Liver (tissue), 9 donors: ENCODE data around the gene BPIFA3. TPM values are rescaled to one million over a fixed set of nuclear protein-coding genes. Genes with fewer than 3 reads are reported as not detected.

Experiments used
- DNase-seq: peaks from one replicate; pipeline ENCODE4 v3.0.0-alpha.2; 2017; ENCODE audit warnings: low spot score
- H3K27ac ChIP-seq, 2 donors: one replicate each; pipeline ENCODE4 v1.7.0; 2013; ENCODE audit warnings: inconsistent platforms in 2 of 2, low read length in 2 of 2, control low read depth in 1 of 2, low read depth in 1 of 2, mild to moderate bottlenecking in 1 of 2
- H3K27me3 ChIP-seq, 4 donors: one replicate each; pipeline versions ENCODE4 v1.6.1 to v1.7.0; 2013; ENCODE audit warnings: low read length in 3 of 4, inconsistent platforms in 1 of 4, mild to moderate bottlenecking in 1 of 4, moderate library complexity in 1 of 4; ENCODE audit not compliant: control insufficient read depth in 4 of 4, insufficient read depth in 4 of 4
- H3K36me3 ChIP-seq, 4 donors: one replicate each; pipeline versions ENCODE4 v1.6.1 to v1.7.0; 2013; ENCODE audit warnings: low read length in 3 of 4, mild to moderate bottlenecking in 3 of 4, low read depth in 1 of 4, moderate library complexity in 1 of 4; ENCODE audit not compliant: control insufficient read depth in 4 of 4, insufficient read depth in 3 of 4
- H3K4me1 ChIP-seq, 4 donors: one replicate each; pipeline versions ENCODE4 v1.6.1 to v1.7.0; 2013; ENCODE audit warnings: low read length in 3 of 4, mild to moderate bottlenecking in 3 of 4, moderate library complexity in 1 of 4; ENCODE audit not compliant: control insufficient read depth in 4 of 4, insufficient read depth in 4 of 4
- H3K4me3 ChIP-seq, 3 donors: one replicate each; pipeline versions ENCODE4 v1.6.1 to v1.7.0; 2013; ENCODE audit warnings: low read length in 3 of 3, control low read depth in 1 of 3, low read depth in 1 of 3, mild to moderate bottlenecking in 1 of 3
- H3K9ac ChIP-seq, 2 donors: one replicate each; pipeline ENCODE4 v1.7.0; 2013; ENCODE audit warnings: low read length in 2 of 2, mild to moderate bottlenecking in 2 of 2, moderate library complexity in 2 of 2, control low read depth in 1 of 2, low read depth in 1 of 2
- H3K9me3 ChIP-seq, 4 donors: one replicate each; pipeline versions ENCODE4 v1.6.1 to v1.7.0; 2013; ENCODE audit warnings: low read length in 3 of 4; ENCODE audit not compliant: control insufficient read depth in 4 of 4
- CTCF ChIP-seq: fragments of 150-350 bp; IDR thresholded peaks from 2 replicates; pipeline ENCODE4 v1.5.1; 2017; ENCODE audit warnings: improper control_type of control experiment, low read depth, low read length; ENCODE audit not compliant: missing input control
- EGR1 ChIP-seq, 2 donors: IDR thresholded peaks; 2 replicates each; pipeline ENCODE4 v1.6.1; 2016 to 2018; ENCODE audit warnings: antibody characterized with exemption in 2 of 2, low read depth in 2 of 2
- FOXA1 ChIP-seq: IDR thresholded peaks from 2 replicates; pipeline ENCODE4 v1.6.1; 2016; ENCODE audit warnings: antibody characterized with exemption
- FOXA2 ChIP-seq: IDR thresholded peaks from 2 replicates; pipeline ENCODE4 v1.6.1; 2016; ENCODE audit warnings: antibody characterized with exemption
- GABPA ChIP-seq, 2 donors: IDR thresholded peaks in 1 of 2; conservative IDR thresholded peaks in 1 of 2; 2 replicates each; pipeline ENCODE4 v1.6.1; 2016; ENCODE audit warnings: antibody characterized with exemption in 2 of 2, mild to moderate bottlenecking in 1 of 2, moderate library complexity in 1 of 2
- HNF4A ChIP-seq, 2 donors: conservative IDR thresholded peaks; 2 replicates each; pipeline ENCODE4 v1.6.1; 2016; ENCODE audit warnings: antibody characterized with exemption in 2 of 2, mild to moderate bottlenecking in 2 of 2
- HNF4G ChIP-seq: IDR thresholded peaks from 2 replicates; pipeline ENCODE4 v1.6.1; 2016; ENCODE audit warnings: antibody characterized with exemption
- JUND ChIP-seq, 2 donors: IDR thresholded peaks; 2 replicates each; pipeline ENCODE4 v1.6.1; 2016; ENCODE audit warnings: antibody characterized with exemption in 2 of 2
- MAX ChIP-seq: IDR thresholded peaks from 2 replicates; pipeline ENCODE4 v1.6.1; 2016; ENCODE audit warnings: antibody characterized with exemption
- NR2F2 ChIP-seq: IDR thresholded peaks from 2 replicates; pipeline ENCODE4 v1.6.1; 2016; ENCODE audit warnings: antibody characterized with exemption
- RAD21 ChIP-seq, 2 donors: IDR thresholded peaks; 2 replicates each; pipeline ENCODE4 v1.6.1; 2016; ENCODE audit warnings: antibody characterized with exemption in 2 of 2, mild to moderate bottlenecking in 2 of 2
- REST ChIP-seq: IDR thresholded peaks from 2 replicates; pipeline ENCODE4 v1.6.1; 2016; ENCODE audit warnings: antibody characterized with exemption, mild to moderate bottlenecking
- RXRA ChIP-seq, 2 donors: IDR thresholded peaks; 2 replicates each; pipeline ENCODE4 v1.6.1; 2017 to 2018; ENCODE audit warnings: antibody characterized with exemption in 2 of 2, mild to moderate bottlenecking in 1 of 2
- SP1 ChIP-seq: IDR thresholded peaks from 2 replicates; pipeline ENCODE4 v1.6.1; 2018; ENCODE audit warnings: antibody characterized with exemption, mild to moderate bottlenecking
- TAF1 ChIP-seq: conservative IDR thresholded peaks from 2 replicates; pipeline ENCODE4 v1.6.1; 2016; ENCODE audit warnings: antibody characterized with exemption, mild to moderate bottlenecking
- YY1 ChIP-seq: IDR thresholded peaks from 2 replicates; pipeline ENCODE4 v1.6.1; 2016; ENCODE audit warnings: antibody characterized with exemption, mild to moderate bottlenecking
- WGBS: extraction: QIAGEN DNeasy Blood & Tissue Kit; methylation state at CpG from one replicate; pipeline ENCODE4 v1.1.7; 2013; 5-methylcytosine and 5-hydroxymethylcytosine counted together
- polyA plus RNA-seq, 2 donors: library from polyadenylated mRNA; stranded (reverse) in 1 of 2; unstranded in 1 of 2; fragments of 200-250 nt in 1 of 2; fragments of >200 nt in 1 of 2; fragmentation: Nextera tagmentation in 1 of 2; extraction: Ambion mirVana in 1 of 2; gene quantifications; one replicate each; pipeline versions ENCODE4 v1.2.1 to v1.2.3, GENCODE V29; 2013 to 2015
- total RNA-seq, 2 donors: library from RNA; depleted of rRNA; stranded (reverse); fragments of >200 nt; gene quantifications; one replicate each; pipeline ENCODE4 v1.2.3, GENCODE V29; 2014
- donor health status: healthy.
- donor health status: healthy.
- donor health status: healthy.
- donor health status: healthy.
- donor health status: healthy.

BPIFA3 gene
- total and polyA plus RNA-seq, 4 donors: not detected

- no peaks in the 10 kb centered on the region for H3K9me3 ChIP-seq
- peaks cover 0 to 2% (median 0%) of the 10 kb centered on the region in 4 donors for H3K27me3 ChIP-seq
- no peak for DNase-seq
- no peak for TF ChIP-seq GABPA (IDR thresholded peaks at IDR 0.05 in 1 of 2, conservative IDR thresholded peaks at IDR 0.05 in 1 of 2)
- no peak for TF ChIP-seq NR2F2
- TF ChIP-seq RXRA (IDR thresholded peaks at IDR 0.05): no peak
- no peak for TF ChIP-seq MAX
- TF ChIP-seq HNF4A (conservative IDR thresholded peaks at IDR 0.05): no peak
- no peak for TF ChIP-seq HNF4G
- no peak overlapping the region for H3K4me3 ChIP-seq
- H3K36me3 ChIP-seq: no peaks in the 10 kb centered on the region
- H3K9ac ChIP-seq: no peak overlapping the region
- 66% methylated on average over 7 of the region's 7 CpGs for WGBS
- H3K27ac ChIP-seq: no peak overlapping the region
- H3K4me1 ChIP-seq: no peaks in the 10 kb centered on the region
Observed at GRCh38 chr20:33231237-33231636, 14.1 kb downstream of the BPIFA3 start.

- no peak overlapping the region for H3K9ac ChIP-seq
- no peaks in the 10 kb centered on the region for H3K9me3 ChIP-seq
- TF ChIP-seq YY1 (no peak), REST (no peak), RXRA (IDR thresholded peaks at IDR 0.05) (no peak), MAX (no peak), EGR1 (IDR thresholded peaks at IDR 0.05; ENCODE audit: low read depth in 2 of 2) (no peak)
- H3K27ac ChIP-seq: no peak overlapping the region
- no peaks in the 10 kb centered on the region for H3K4me1 ChIP-seq
- no peak for DNase-seq
- H3K36me3 ChIP-seq: no peaks in the 10 kb centered on the region
- no peak overlapping the region for H3K4me3 ChIP-seq
- peaks cover 0 to 2% (median 0%) of the 10 kb centered on the region in 4 donors for H3K27me3 ChIP-seq
- 18% methylated on average over 2 of the region's 2 CpGs for WGBS
Observed at GRCh38 chr20:33232486-33233072, 15.4 kb downstream of the BPIFA3 start.

GRCh38 chr20:33233129-33233774 lies 16.1 kb downstream of the BPIFA3 start:
- no peak overlapping the region for H3K27ac ChIP-seq
- no peak for DNase-seq
- H3K27me3 ChIP-seq: peaks cover 0 to 2% (median 0%) of the 10 kb centered on the region in 4 donors
- H3K36me3 ChIP-seq: no peaks in the 10 kb centered on the region
- H3K9me3 ChIP-seq: no peaks in the 10 kb centered on the region
- no peak overlapping the region for H3K9ac ChIP-seq
- H3K4me1 ChIP-seq: no peaks in the 10 kb centered on the region
- no peak overlapping the region for H3K4me3 ChIP-seq
- 33% methylated on average over 5 of the region's 5 CpGs for WGBS
- TF ChIP-seq TAF1: no peak
- TF ChIP-seq REST: no peak
- TF ChIP-seq NR2F2: no peak
- TF ChIP-seq EGR1 (IDR thresholded peaks at IDR 0.05; ENCODE audit: low read depth in 2 of 2): no peak
- no peak for TF ChIP-seq HNF4G
- no peak for TF ChIP-seq MAX
- TF ChIP-seq YY1: no peak
- TF ChIP-seq CTCF: no peak
- no peak for TF ChIP-seq SP1
- TF ChIP-seq JUND (IDR thresholded peaks at IDR 0.05): no peak
- no peak for TF ChIP-seq RAD21 (IDR thresholded peaks at IDR 0.05)
- no peak for TF ChIP-seq RXRA (IDR thresholded peaks at IDR 0.05)
- no peak for TF ChIP-seq FOXA2
- no peak for TF ChIP-seq FOXA1
